ENCODE results near the gene CHN2. TPM values are rescaled to one million over a fixed set of nuclear protein-coding genes. Genes with fewer than 3 reads are reported as not detected.
A peak's percentile ranks its signal among the peaks of the same experiment; 100 is the strongest.

Gene CHN2
- total and polyA plus RNA-seq, 3 experiments from 2014 or later, result 4.1 to 30.4 (median 5.3) TPM

GRCh38 chr7:29314148-29314547, 119.6 kb downstream of the CHN2 start:
- peaks cover 9 to 12% (median 11%) of the 10 kb centered on the region in 5 donors for H3K9me3 Mint-ChIP-seq
- Histone ChIP-seq H3K4me1 (ENCODE audit: insufficient read depth, low read length) (no peaks in the 10 kb centered on the region), H3K36me3 (ENCODE audit: insufficient read depth, low read length) (no peaks in the 10 kb centered on the region), H3K9me3 (ENCODE audit: low read length) (no peaks in the 10 kb centered on the region), H3K4me3 (ENCODE audit: low read length) (no peak overlapping the region), H3K27ac (ENCODE audit: low read depth, low read length) (no peak overlapping the region), H3K27me3 (ENCODE audit: insufficient read depth, low read length, poor library complexity, severe bottlenecking) (no peaks in the 10 kb centered on the region)
- ChIA-PET CTCF (no interaction called here), POLR2A (no interaction called here)
- H3K27ac Mint-ChIP-seq, result peak overlapping the region in 1 of 8 donors; percentile 8
- no peaks in the 10 kb centered on the region for H3K27me3 Mint-ChIP-seq
- DNase-seq, result no peak
- peaks cover 7 to 18% (median 7%) of the 10 kb centered on the region in 3 donors for H3K36me3 Mint-ChIP-seq
- no peak overlapping the region for H3K4me3 Mint-ChIP-seq
- peaks cover 2 to 20% (median 20%) of the 10 kb centered on the region in 3 donors for H3K4me1 Mint-ChIP-seq

DNA sequence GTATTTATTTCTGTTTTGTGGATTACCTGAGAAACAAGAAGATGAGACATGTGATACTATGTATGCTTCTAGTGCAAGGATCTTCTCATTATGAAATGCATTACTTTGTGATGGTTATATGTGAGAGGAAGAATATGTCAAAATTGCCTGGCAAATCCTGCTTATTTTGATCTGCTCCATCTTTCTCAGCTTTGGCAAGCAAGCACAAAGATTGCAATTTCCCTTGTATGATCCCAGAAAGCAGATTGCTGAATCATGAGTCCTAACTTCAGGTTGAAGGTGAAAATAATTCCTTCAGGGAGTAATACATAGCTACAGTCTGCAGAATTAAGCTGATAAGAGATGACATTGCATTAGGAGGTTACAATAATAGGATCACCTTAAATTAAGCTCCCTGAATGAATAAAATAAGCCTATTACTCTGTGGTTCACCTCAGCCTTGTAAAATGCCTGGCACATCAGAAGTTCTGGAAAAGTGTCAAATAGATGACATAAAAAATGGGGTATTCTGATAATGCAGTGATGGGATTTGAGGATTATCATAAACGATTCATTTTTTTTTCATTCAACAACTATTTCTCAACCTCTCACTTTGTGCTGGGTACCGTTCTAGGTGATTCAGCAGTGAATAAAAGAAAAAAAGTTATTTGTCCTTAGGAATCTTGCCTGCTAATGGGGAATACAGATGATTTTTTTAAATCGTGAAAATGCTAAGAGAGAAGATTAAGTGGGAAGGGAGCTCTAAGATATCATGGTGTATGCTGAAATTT, 120.7 kb downstream of the CHN2 start:
- no peak overlapping the region for H3K4me3 ChIP-seq (ENCODE audit: low read length)
- H3K27me3 Mint-ChIP-seq, result no peaks in the 10 kb centered on the region
- H3K9me3 ChIP-seq (ENCODE audit: low read length), result no peaks in the 10 kb centered on the region
- no peaks in the 10 kb centered on the region for H3K4me1 ChIP-seq (ENCODE audit: insufficient read depth, low read length)
- H3K4me3 Mint-ChIP-seq, result no peak overlapping the region
- H3K4me1 Mint-ChIP-seq, result peaks cover 7 to 30% (median 26%) of the 10 kb centered on the region in 3 donors
- H3K36me3 ChIP-seq (ENCODE audit: insufficient read depth, low read length), result no peaks in the 10 kb centered on the region
- no peak for DNase-seq
- peaks cover 2 to 9% (median 3%) of the 10 kb centered on the region in 3 donors for H3K36me3 Mint-ChIP-seq
- H3K9me3 Mint-ChIP-seq, result peaks cover 0 to 6% (median 5%) of the 10 kb centered on the region in 5 donors
- ChIA-PET POLR2A (no interaction called here), CTCF (interaction anchor here (0.8 kb wide), 1 partner anchor 17 kb away, joined by 3 read pairs; no protein-coding TSS in a partner anchor)
- no peak overlapping the region for H3K27ac Mint-ChIP-seq
- no peak overlapping the region for H3K27ac ChIP-seq (ENCODE audit: low read depth, low read length)
- no peaks in the 10 kb centered on the region for H3K27me3 ChIP-seq (ENCODE audit: insufficient read depth, low read length, poor library complexity, severe bottlenecking)

- Mint-ChIP-seq H3K36me3 (peaks cover 0 to 4% (median 3%) of the 10 kb centered on the region in 3 donors), H3K4me1 (peaks cover 11 to 34% (median 31%) of the 10 kb centered on the region in 3 donors), H3K27ac (peak overlapping the region in 1 of 8 donors; percentile 56), H3K4me3 (no peak overlapping the region), H3K9me3 (peaks cover 0 to 5% (median 3%) of the 10 kb centered on the region in 5 donors), H3K27me3 (no peaks in the 10 kb centered on the region)
- no peak for DNase-seq
- CTCF ChIA-PET, result interaction anchor here (0.8 kb wide), 1 partner anchor 16 kb away, joined by 3 read pairs; no protein-coding TSS in a partner anchor
- no peak overlapping the region for H3K4me3 ChIP-seq (ENCODE audit: low read length)
- H3K36me3 ChIP-seq (ENCODE audit: insufficient read depth, low read length), result no peaks in the 10 kb centered on the region
- H3K9me3 ChIP-seq (ENCODE audit: low read length), result no peaks in the 10 kb centered on the region
- H3K27me3 ChIP-seq (ENCODE audit: insufficient read depth, low read length, poor library complexity, severe bottlenecking), result no peaks in the 10 kb centered on the region
- H3K4me1 ChIP-seq (ENCODE audit: insufficient read depth, low read length), result no peaks in the 10 kb centered on the region
- H3K27ac ChIP-seq (ENCODE audit: low read depth, low read length), result no peak overlapping the region
- POLR2A ChIA-PET, result no interaction called here
Measured at GRCh38 chr7:29315892-29316270, 121.3 kb downstream of the CHN2 start.

DNA sequence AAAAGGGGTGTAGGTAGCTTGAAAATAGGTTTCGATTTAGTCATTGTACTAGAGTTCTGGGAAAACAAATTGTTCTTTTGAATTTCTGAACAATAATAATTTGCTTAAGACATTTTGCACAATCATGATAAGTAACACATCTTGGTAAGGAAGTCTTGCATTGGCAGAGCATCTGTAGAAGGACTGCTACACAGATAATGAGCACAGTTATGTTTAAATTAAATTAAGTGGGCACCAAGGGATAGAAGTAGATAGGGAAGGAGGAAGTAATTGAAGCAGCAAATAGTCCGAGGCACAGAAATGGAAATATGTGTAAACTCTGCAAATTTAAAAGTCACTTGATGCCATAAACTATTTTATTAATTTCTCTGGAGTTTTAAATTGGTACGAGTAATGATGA, 122.4 kb downstream of the CHN2 start:
- Histone ChIP-seq H3K9me3 (ENCODE audit: low read length) (no peaks in the 10 kb centered on the region), H3K36me3 (ENCODE audit: insufficient read depth, low read length) (no peaks in the 10 kb centered on the region), H3K4me1 (ENCODE audit: insufficient read depth, low read length) (no peaks in the 10 kb centered on the region), H3K27ac (ENCODE audit: low read depth, low read length) (no peak overlapping the region), H3K27me3 (ENCODE audit: insufficient read depth, low read length, poor library complexity, severe bottlenecking) (no peaks in the 10 kb centered on the region), H3K4me3 (ENCODE audit: low read length) (no peak overlapping the region)
- Mint-ChIP-seq H3K27ac (no peak overlapping the region), H3K9me3 (no peaks in the 10 kb centered on the region), H3K27me3 (no peaks in the 10 kb centered on the region), H3K36me3 (peaks cover 0 to 3% (median 1%) of the 10 kb centered on the region in 3 donors), H3K4me3 (no peak overlapping the region), H3K4me1 (peaks cover 11 to 34% (median 31%) of the 10 kb centered on the region in 3 donors)
- no peak for DNase-seq
- CTCF ChIA-PET, result no interaction called here
- POLR2A ChIA-PET, result no interaction called here

GRCh38 chr7:29318853-29319718, 124.5 kb downstream of the CHN2 start:
- peaks cover 0 to 3% (median 3%) of the 10 kb centered on the region in 3 donors for H3K36me3 Mint-ChIP-seq
- CTCF ChIA-PET, result interaction anchor here (1.2 kb wide), 1 partner anchor 19 kb away, joined by 3 read pairs; no protein-coding TSS in a partner anchor
- H3K4me3 Mint-ChIP-seq, result peak overlapping the region in 1 of 7 donors; percentile 79

GRCh38 chr7:29319719-29320521, 125.3 kb downstream of the CHN2 start:
- POLR2A ChIA-PET, result interaction anchor here (1.2 kb wide), 1 partner anchor 16 kb away, joined by 3 read pairs; no protein-coding TSS in a partner anchor
- H3K9me3 ChIP-seq (ENCODE audit: low read length), result no peaks in the 10 kb centered on the region
- DNase-seq, result no peak
- peaks cover 0 to 3% (median 3%) of the 10 kb centered on the region in 3 donors for H3K36me3 Mint-ChIP-seq
- CTCF ChIA-PET, result interaction anchor here (1.0 to 1.2 kb wide), 2 partner anchors 10 to 18 kb away, joined by 3 read pairs; no protein-coding TSS in a partner anchor
- peak overlapping the region in 2 of 8 donors; percentile 16 to 48 for H3K27ac Mint-ChIP-seq
- no peak overlapping the region for H3K4me3 ChIP-seq (ENCODE audit: low read length)
- peaks cover 11 to 34% (median 22%) of the 10 kb centered on the region in 3 donors for H3K4me1 Mint-ChIP-seq
- H3K9me3 Mint-ChIP-seq, result no peaks in the 10 kb centered on the region
- H3K4me3 Mint-ChIP-seq, result no peak overlapping the region
- H3K27me3 ChIP-seq (ENCODE audit: insufficient read depth, low read length, poor library complexity, severe bottlenecking), result no peaks in the 10 kb centered on the region
- no peak overlapping the region for H3K27ac ChIP-seq (ENCODE audit: low read depth, low read length)
- no peaks in the 10 kb centered on the region for H3K4me1 ChIP-seq (ENCODE audit: insufficient read depth, low read length)
- no peaks in the 10 kb centered on the region for H3K36me3 ChIP-seq (ENCODE audit: insufficient read depth, low read length)
- H3K27me3 Mint-ChIP-seq, result peaks cover 0 to 2% of the 10 kb centered on the region in 2 donors

More at GRCh38 chr7:29318853-29319718, 124.5 kb downstream of the CHN2 start:
- no peak overlapping the region for H3K27ac ChIP-seq (ENCODE audit: low read depth, low read length)
- no peaks in the 10 kb centered on the region for H3K9me3 ChIP-seq (ENCODE audit: low read length)
- no peaks in the 10 kb centered on the region for H3K9me3 Mint-ChIP-seq
- POLR2A ChIA-PET, result no interaction called here
- no peaks in the 10 kb centered on the region for H3K27me3 ChIP-seq (ENCODE audit: insufficient read depth, low read length, poor library complexity, severe bottlenecking)
- peak overlapping the region in 2 of 8 donors; percentile 31 to 48 for H3K27ac Mint-ChIP-seq
- H3K4me1 Mint-ChIP-seq, result peaks cover 11 to 34% (median 25%) of the 10 kb centered on the region in 3 donors
- no peaks in the 10 kb centered on the region for H3K4me1 ChIP-seq (ENCODE audit: insufficient read depth, low read length)
- H3K4me3 ChIP-seq (ENCODE audit: low read length), result no peak overlapping the region
- no peak for DNase-seq
- no peaks in the 10 kb centered on the region for H3K36me3 ChIP-seq (ENCODE audit: insufficient read depth, low read length)
- H3K27me3 Mint-ChIP-seq, result peaks cover 0 to 2% of the 10 kb centered on the region in 2 donors

DNA sequence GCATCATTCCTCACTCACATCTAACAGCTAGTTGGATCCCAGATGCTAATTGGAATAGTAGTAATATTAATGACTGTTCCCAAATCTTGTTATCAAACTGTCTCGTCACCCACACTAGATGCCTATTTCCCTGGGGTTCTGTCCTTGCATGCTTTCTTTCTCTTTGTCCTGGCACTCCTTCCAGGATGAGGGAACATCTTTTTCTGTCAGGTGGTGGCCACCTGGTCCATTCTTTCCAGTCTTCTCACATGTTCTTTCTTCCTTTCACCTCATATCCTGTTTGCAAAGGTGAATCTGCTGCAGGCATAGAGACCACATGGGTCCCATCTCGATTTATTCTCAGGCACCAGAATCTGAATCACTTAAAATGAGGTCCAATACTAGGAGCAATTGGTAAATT, 126.0 kb downstream of the CHN2 start:
- peaks cover 0 to 2% of the 10 kb centered on the region in 2 donors for H3K27me3 Mint-ChIP-seq
- H3K4me1 Mint-ChIP-seq, result peaks cover 11 to 34% (median 22%) of the 10 kb centered on the region in 3 donors
- Histone ChIP-seq H3K27me3 (ENCODE audit: insufficient read depth, low read length, poor library complexity, severe bottlenecking) (no peaks in the 10 kb centered on the region), H3K9me3 (ENCODE audit: low read length) (no peaks in the 10 kb centered on the region), H3K4me1 (ENCODE audit: insufficient read depth, low read length) (no peaks in the 10 kb centered on the region), H3K27ac (ENCODE audit: low read depth, low read length) (no peak overlapping the region), H3K4me3 (ENCODE audit: low read length) (no peak overlapping the region), H3K36me3 (ENCODE audit: insufficient read depth, low read length) (no peaks in the 10 kb centered on the region)
- DNase-seq, result no peak
- H3K36me3 Mint-ChIP-seq, result peaks cover 0 to 3% (median 3%) of the 10 kb centered on the region in 3 donors
- ChIA-PET POLR2A (interaction anchor here (1.2 kb wide), 1 partner anchor 15 kb away, joined by 3 read pairs; no protein-coding TSS in a partner anchor), CTCF (interaction anchor here (1.0 kb wide), 1 partner anchor 9 kb away, joined by 3 read pairs; no protein-coding TSS in a partner anchor)
- no peaks in the 10 kb centered on the region for H3K9me3 Mint-ChIP-seq
- H3K4me3 Mint-ChIP-seq, result no peak overlapping the region
- peak overlapping the region in 2 of 8 donors; percentile 52 to 58 for H3K27ac Mint-ChIP-seq

Measured in CD8-positive, alpha-beta memory T cell (primary cell).